NK-92 treated with Interleukin-12 subunit alpha and Interleukin-12 subunit beta, amount 100 ng/mL, for 24 hours (cell line): ENCODE results near the gene FAM83C.
A peak's percentile ranks its signal among the peaks of the same experiment; 100 is the strongest.
"Not testable (repeated sequence)": the region's sequence is repeated elsewhere in the genome, so short reads cannot be mapped to it uniquely, and the experiment has no call there.

ENCODE experiments used
- DNase-seq: peaks from one replicate; lab custom pipeline; 2025; lab: John Stamatoyannopoulos, UW

Gene FAM83C

GRCh38 chr20:35263532-35264341, 28.5 kb downstream of the FAM83C start:
- DNase-seq = no peak

- not testable (repeated sequence) for DNase-seq
Observed at GRCh38 chr20:35262731-35263531, 29.3 kb downstream of the FAM83C start.

- not testable (repeated sequence) for DNase-seq
Observed at GRCh38 chr20:35262321-35262720, 29.9 kb downstream of the FAM83C start.

GRCh38 chr20:35260426-35260825, 31.8 kb downstream of the FAM83C start:
- no peak for DNase-seq

GRCh38 chr20:35257175-35257909, 34.9 kb downstream of the FAM83C start:
- DNase-seq = no peak

GRCh38 chr20:35254448-35254999, 37.7 kb downstream of the FAM83C start:
- no peak for DNase-seq

- no peak for DNase-seq
Observed at GRCh38 chr20:35253010-35253409, 39.2 kb downstream of the FAM83C start.

- DNase-seq = not testable (repeated sequence)
Observed at GRCh38 chr20:35252598-35252997, 39.6 kb downstream of the FAM83C start.

- DNase-seq = peak; percentile 71
Observed at GRCh38 chr20:35252037-35252461, 40.2 kb downstream of the FAM83C start.

- no peak for DNase-seq
Observed at GRCh38 chr20:35251613-35251940, 40.6 kb downstream of the FAM83C start.

- no peak for DNase-seq
Observed at GRCh38 chr20:35248641-35249475, 43.4 kb downstream of the FAM83C start.

- DNase-seq = no peak
Observed at GRCh38 chr20:35246723-35247122, 45.5 kb downstream of the FAM83C start.

- no peak for DNase-seq
Observed at GRCh38 chr20:35243986-35244385, 48.2 kb downstream of the FAM83C start.

- no peak for DNase-seq
Observed at GRCh38 chr20:35243317-35243716, 48.9 kb downstream of the FAM83C start.

GRCh38 chr20:35240811-35241293, 51.4 kb downstream of the FAM83C start:
- DNase-seq = no peak

- DNase-seq = no peak
Observed at GRCh38 chr20:35240083-35240810, 52.0 kb downstream of the FAM83C start.

GRCh38 chr20:35238735-35239134, 53.5 kb downstream of the FAM83C start:
- no peak for DNase-seq

- no peak for DNase-seq
Observed at GRCh38 chr20:35238170-35238569, 54.1 kb downstream of the FAM83C start.

- no peak for DNase-seq
Observed at GRCh38 chr20:35237486-35237885, 54.7 kb downstream of the FAM83C start.

GRCh38 chr20:35235881-35236280, 56.3 kb downstream of the FAM83C start:
- DNase-seq = no peak
